RCC 7860 (cell line): ENCODE results near the gene FICD.
"Not testable (repeated sequence)": the region's sequence is repeated elsewhere in the genome, so short reads cannot be mapped to it uniquely, and the experiment has no call there.

ENCODE experiments used
- DNase-seq: peaks from one replicate; pipeline ENCODE4 v3.0.0-alpha.2; 2015; ENCODE audit warnings: low spot score
- FAIRE-seq: peaks from 2 replicates; lab custom pipeline; 2012; peaks lifted over from hg19 to GRCh38; lab: Jason Lieb, UNC

FICD gene

DNA sequence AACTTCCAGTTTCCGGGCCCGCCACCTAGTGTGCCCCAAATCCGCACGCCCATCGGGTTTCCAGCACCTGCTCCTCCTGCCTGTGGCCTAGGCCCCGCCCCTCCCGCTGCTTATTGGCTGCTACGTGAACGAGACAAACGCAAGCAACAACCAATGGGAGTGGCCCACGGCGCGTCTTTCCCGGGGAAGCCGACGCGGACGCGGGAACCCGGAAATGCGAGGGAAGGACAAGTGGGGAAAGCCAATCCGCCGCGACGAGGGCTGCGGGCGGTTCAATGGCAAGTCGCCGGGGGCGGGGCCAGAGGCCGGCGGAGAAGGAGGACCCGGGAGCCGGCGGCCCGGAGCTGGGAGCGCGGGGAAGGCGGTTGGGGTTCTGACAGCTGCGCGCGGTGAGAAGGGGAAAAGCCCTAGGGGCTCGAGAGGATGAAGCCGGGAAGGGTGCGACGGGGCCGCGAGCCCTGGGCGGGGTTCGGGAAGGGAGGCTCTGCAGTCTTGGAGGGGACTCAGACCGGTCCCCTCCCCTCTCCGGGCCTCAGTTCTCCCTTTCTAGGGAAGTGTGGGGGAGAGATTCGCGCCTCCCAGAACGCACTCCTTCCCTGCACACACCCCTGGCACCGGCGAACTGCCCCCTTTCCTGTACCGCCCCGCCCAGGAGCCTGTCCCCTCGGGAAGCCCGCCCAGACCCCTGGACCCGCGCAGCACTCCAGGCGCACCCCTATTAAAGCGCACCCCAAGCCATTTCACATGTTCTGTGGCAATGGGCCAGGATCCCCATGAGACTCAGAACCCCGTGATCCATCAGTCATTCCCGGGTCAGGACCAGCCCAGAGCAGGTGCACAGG, at the start of gene FICD:
Gene FICD, plus strand, starts transcription at position 305 of the 842 bp plus-strand sequence. CDS start 1,696 bp downstream, outside the sequence.
- peak; percentile 80 for FAIRE-seq
- peak; percentile 89 for DNase-seq

DNA sequence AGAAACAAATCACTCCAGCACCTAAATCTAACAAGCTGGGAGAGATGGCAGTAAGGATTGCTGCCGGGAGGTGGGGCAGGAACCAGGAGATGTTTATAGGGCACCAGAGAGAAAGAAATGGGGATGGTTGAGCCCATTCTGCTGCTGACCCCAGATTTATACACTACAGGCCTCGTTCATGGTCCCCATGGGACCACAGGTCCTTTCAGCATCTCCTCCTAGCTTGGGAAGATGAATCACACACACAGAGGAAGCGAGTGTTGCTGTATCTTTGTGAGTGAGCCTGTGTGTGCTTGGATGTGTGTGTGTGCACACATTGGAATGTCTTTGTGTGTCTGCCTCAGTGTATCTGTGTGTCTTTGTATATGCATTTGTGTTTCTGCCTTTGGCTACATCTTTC, 49.7 kb upstream of the FICD start:
- FAIRE-seq: no peak

DNA sequence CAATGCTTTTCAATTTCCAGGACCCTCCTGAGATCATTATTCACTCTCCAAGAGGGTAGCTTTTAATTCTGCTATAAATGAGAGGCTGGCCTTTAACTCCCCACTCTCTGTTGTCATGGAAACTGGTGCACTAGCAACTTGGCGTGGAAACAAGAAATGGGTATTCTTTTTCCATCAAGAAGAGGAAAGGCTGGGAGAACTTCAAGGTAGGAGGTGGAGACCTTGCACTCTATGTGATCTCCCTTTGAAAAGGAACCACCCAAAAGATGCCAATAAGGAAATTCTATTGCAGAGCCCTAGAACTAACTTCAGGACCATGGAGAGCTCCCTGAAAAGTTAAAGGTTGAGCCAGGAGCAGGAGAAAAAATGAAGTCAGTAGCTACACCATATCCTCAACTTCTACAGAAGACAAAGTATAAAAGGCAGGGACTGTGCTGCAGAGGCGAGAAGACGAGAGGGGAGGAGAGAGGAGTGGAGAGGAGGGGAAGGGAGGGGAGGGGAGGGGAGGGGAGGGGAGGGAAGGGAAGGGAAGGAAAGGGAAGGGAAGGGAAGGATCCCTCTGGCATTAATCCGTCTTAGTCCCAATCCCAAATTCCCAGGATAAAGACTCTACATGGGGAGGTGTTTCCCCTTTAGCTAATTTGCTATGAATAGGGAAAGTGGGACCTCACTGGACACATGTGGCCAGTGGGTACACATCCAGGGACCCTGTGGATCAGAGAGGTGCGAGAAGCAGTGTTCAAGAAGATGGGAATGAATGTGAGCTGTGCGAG, 46.7 kb upstream of the FICD start:
- no peak for DNase-seq
- no peak for FAIRE-seq

More for the DNA sequence above, 49.7 kb upstream of the FICD start:
- DNase-seq: no peak

DNA sequence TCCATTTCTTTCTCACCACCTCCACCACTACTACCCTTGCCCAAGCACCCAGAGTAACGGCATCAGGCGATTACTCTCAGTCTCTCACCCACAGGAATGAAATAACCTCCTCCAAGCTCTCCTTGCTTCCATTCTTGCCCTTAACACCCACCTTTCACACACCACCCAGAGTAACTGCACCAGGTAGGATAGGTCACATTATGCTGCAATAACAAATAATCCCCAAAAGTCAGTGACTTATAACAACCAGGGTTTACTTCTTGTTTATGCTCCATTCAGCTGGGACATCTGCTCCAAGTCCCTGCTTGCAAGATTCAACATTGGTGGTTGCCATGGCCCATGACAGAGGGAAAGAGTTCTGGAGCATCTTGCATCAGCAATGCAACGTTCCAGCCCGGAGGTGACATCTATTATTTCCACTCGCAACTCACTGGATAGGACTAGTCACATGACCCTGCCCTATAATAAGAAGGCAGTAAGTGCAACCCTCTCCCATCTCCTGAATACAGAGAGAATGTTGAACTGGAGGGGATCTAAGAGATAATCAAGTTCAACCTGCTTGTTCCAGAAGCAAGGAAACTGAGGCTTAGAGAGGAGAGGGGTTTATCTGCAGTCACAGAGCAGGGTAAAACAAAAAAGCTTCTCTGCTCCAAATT, 41.5 kb upstream of the FICD start:
- no peak for DNase-seq
- FAIRE-seq: no peak

DNA sequence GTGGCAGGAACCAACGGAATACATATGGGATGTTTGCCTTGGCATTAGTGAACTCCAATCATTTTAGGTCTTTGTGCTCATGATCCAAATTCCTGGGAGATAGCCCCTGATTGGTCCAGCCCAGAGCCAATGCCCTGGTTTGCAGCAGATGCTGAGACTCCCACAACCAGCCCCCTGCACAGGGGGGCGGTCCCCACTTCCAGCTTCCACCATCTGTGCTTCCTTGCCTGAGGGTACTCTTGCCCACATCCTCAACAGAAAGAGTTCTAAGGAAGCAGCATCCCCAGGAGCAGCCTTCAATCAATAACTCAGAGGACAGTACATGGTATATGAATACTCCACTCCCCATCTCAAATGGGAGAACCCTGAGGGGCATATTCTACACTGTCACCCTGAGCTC, 39.7 kb upstream of the FICD start:
- DNase-seq (no peak), FAIRE-seq (no peak)

DNA sequence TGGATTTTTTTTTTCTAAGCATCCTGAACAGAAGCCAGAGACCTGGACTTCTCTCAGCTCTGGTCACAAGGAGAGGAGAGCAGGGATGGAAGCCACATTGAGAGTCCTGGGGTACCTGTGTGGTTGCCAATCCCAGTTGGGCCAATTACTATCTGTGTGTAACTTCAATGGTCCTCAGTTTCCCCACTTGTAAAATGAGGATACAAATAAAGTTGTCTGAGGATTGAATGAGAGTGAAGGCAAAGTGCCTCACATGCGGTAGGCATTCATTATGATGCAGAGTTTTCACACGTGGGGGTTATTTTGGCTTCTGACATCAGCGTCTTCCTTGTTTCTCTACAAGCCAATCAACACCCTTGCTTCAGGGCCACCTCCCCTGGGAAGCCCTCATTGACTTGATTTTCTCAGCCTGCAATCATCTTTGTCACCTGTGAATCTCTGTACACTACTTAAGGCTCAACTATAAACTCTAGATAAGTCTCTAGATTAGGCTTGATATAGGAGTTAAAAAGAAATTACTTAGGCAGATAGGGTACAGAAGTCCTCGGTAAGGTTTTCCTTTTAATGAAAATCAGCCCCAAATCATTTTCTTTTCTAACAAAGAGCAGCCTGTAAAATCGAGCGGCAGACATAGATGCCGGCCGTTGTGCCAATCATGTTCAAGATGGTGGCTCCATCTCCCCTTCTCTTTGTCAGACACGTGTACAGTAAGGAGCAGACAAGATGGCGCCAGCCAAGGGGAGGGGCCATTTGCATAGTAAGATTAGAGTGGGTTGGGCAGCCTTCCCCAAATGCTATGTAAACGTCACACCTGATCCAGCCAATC, 37.8 kb upstream of the FICD start:
- no peak for FAIRE-seq
- no peak for DNase-seq

DNA sequence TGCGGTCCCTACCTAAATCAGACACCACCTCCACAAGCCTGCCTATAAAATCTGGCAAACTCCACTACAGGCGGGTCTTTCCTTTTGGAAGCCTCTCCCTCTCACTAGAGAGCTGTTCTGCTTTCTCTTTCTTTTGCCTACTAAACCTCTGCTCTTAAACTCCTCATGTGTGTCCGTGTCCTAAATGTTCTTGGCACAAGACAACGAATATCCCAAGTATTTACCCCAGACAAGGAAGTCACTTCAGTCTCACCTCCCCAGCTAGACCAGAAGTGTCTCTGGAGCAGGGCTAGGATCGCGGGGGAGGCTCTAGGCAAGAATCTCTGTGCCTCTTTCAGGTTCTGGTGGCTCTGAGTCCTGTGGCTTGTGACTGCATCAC, 37.2 kb upstream of the FICD start:
- no peak for DNase-seq
- FAIRE-seq: no peak

DNA sequence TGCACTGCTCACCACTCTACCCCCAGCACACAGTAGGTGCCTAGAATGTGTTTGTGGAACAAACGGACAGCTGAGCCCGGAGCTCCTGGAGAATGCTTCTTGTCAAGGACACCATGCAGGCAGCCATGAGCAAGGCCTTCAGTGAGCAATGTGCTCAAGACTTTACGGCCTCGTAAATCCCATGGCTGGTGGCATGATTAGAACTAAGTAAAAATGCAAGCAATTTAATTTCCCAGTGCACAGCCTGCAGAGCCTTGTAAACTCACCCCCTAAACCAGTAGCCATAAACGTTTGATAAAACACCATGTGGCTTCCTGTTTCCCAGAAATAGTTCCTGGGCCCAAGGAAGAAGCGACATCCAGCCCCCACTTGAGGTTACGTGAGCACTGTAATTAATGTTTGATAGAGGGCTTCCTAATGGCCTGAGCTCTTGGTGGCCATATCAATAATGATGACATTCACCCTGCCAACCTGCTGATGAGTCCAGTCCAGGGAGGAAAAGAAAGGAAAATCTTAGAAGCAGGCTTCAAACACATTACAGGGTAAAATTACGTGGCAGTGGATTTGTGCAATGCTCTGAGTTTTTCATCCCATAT, 36.4 kb upstream of the FICD start:
- no peak for FAIRE-seq
- no peak for DNase-seq

DNA sequence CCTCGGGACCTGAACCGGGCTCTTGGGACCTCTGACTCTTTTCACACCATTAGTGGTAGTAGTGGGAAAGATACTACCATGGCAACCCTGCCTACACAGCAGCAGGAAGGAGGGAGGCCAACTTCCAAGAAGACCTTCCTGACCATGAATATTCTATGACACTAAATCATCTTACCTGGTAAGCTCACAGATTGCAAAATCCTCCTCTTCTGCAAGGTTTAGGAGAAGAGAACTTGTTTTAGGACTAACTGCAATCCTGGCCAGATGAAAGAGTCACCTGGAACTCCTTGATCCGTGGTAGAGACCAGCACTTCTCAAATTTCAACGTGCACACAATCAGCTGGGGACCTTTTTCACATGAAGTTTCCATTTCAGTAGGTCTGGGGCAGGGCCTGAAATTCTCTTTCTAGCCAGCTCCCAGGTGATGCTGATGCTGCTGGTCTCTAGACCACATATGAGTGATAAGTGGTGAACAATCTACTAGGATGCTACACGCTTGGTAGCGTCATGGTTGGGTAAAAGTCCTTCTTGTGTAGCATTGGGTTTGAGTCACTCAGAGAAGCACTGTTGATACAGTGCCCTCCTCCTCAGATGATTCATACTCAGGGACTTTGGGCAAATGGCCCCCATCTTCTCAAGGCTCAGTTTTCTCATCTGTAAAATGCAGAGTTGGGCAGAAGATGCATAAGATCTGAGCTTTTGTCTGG, 35.6 kb upstream of the FICD start:
- DNase-seq (peak; percentile 91), FAIRE-seq (peak; percentile 90)

DNA sequence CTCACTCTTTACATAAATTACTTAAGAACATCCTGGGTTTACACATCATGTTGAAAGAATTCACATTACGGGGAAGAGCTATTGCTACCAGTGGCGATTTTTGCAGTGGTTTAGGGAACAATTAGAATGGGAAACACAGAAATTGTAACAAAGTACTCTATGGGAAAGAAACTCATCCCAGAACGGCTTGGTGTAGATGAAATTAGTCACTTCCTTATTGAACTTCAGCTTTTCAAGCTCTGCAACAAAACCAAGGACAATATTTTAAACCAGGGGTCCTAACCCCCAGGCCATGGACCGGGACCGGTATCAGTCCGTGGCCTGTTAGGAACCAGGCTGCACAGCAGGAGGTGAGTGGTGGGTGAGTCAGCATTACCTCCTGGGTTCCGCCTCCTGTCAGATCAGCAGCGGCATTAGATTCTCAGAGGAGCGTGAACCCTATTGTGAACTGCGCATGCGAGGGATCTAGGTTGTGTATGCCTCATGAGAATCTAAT, 32.3 kb upstream of the FICD start:
- FAIRE-seq: peak; percentile 93
- peak; percentile 78 for DNase-seq

DNA sequence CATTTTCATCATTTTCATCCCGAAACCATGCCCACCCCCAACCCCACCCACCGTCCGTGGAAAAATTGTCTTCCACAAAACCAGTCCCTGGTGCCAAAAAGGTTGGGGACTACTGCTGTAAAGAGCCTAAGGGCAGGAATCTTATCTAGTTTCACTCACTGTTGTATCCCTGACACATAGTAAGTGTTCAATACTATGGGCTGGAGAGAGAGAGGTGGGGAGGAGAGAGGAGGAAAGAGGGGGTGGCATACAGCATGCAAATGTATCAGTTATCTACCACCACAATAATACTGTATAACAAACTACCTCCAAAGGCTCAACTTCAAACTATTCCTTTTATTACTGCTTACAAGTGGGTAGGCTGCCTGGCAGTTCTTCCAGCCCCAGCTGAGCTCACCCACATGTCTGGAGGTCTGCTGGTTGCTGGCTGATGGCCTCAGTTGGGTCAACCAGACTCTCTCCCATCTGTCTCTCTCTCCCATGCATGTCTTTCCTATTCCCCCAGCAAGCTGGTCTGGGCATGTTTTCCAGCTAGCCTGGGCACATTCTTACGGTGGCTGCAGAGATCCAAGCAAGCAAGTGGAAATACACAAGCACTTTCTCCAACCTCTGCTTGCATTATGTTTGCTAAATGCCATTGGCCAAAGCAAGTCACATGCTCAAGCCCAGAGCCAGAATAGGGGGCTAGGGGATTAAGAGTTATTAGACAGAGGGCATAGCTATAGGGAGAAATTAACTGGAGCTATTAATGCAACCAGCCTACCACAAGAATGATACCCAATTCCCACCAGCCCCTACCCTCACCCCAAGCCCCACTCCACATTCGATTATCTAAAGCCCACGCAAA, 31.6 kb upstream of the FICD start:
- DNase-seq (no peak), FAIRE-seq (no peak)

DNA sequence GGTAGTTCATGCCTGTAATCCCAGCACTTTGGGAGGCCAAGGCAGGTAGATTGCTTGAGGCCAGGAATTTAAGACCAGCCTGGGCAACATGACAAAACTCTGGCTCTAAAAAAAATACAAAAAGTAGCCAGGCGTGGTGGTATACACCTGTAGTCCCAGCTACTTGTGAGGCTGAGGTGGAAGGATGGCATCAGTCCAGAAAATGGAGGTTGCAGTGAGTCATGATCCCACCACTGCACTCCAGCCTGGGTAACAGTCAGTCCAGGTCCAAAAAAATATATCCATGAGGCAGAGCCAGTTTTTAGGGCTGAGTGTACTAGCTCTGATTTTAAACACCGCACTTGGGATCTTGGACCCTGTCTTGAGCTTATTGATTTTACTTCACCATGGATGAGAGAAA, 30.6 kb upstream of the FICD start:
- FAIRE-seq: no peak
- DNase-seq: no peak

DNA sequence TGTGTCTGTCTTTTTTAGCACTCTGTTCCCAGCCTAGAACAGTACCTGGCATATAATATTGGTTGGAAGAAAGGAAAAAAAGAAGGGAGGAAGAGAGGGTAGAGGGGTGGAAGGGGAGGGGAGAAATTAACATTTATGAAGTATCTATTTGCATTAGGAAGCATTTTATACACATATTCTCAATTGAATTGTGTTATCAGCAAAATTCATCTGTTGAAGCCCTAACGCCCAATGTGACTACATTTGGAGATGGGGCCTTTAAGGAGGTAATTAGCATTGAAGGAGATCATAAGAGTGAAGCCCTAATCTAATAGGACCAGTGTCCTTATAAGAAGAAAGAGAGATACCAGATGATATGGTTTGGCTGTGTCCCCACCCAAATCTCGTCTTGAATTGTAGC, 30.2 kb upstream of the FICD start:
- no peak for DNase-seq
- no peak for FAIRE-seq

DNA sequence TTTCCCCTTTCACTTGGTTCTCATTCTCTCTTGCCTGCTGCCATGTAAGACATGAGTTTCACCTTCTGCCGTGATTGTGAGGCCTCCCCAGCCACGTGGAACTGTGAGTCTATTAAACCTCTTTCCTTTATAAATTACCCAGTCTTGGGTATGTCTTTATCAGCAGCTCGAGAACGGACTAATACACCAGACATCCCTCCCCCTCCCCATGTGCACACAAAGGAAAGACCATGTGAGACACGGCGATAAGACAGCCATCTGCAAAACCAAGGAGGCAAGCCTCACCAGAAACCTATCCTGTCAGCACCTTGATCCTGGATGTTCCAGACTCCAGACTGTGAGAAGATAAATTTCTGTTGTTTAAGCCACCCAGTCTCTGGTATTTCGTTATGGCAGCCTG, 29.7 kb upstream of the FICD start:
- not testable (repeated sequence) for DNase-seq

DNA sequence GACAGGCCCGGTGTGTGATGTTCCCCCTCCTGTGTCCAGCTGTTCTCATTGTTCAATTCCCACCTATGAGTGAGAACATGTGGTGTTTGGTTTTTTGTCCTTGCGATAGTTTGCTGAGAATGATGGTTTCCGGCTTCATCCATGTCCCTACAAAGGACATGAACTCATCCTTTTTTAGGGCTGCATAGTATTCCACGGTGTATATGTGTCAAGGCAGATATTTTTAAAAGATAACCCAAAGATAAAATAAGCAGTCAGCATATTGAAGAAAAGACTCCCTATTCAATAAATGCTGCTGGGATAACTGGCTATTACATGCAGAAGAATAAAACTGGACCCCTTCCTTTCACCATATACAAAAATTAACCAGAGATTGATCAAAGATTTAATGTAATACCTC, 28.0 kb upstream of the FICD start:
- not testable (repeated sequence) for FAIRE-seq, DNase-seq

More for the DNA sequence above, 29.7 kb upstream of the FICD start:
- FAIRE-seq: not testable (repeated sequence)

DNA sequence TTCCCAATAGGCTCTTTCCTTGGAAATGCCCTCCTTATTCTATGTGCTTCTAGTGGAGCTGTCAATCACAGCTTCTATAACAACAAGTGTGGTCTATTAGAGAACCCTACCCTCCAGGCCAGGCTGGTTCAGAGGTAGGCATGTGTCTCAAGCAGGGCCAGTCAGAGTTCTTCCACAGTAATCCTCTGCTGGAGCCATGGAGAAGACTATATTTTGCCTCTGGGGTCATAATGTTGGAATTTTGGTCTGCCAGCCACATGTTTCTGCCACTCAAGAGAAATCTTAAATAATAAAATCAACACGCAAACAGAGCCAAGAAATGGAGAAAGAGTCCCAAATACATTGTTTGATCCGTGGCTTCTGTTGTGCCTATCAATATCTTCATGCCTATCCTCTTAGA, 23.8 kb upstream of the FICD start:
- FAIRE-seq (no peak), DNase-seq (no peak)

DNA sequence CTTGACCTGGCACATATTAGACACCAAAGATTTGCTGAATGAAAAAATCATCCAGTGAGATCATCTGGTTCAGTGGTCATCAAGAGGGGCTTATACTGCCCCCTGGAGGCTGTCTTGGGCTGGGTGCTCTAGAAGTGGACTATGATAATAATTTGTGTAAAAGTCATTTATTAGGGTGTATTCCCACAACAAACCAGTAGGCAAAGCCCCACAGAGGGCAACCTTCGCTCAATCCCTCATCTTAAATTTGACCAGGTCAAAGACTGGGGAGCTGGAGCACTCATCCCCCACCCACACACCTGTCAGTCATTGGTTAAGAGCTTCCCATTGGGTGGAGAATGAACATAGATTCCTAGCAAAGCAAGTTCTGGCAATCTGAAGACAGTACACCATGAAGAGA, 20.0 kb upstream of the FICD start:
- peak; percentile 4 for DNase-seq
- FAIRE-seq: no peak

DNA sequence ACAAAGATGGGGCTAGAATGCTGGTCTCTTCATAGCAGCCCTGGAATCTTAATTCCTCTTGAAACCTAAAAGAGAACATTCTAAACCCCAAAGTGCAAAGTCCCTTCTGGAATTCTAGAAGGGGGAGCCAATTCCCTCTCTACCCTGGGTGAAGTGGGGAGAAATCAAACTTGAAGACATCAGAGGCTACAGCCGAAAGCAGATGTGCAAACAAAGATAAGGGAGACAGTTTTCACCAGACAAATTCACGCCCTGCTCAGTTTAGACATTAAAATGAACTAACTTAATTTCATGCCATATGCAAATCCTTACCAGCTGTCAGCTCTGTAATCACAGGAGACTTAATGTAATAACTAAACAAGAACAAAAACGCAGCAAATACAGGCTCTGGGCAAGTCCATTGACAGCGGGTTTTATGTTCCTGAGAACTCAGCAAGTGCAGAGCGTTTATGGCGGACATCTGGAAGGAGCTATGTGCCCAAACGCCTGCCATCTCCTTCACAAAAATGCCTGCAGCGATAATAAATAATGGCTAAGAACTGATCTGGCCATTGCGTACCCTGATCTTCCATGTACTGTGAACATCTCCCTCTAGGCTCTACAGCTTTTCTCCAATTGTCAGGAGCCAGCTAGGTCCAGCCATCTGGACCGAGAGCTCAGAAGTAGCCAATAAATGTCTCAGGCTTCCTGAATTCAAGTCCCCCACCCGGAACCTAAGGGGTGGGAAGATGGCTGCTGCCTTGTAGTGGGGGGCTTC, 19.1 kb upstream of the FICD start:
- DNase-seq (no peak), FAIRE-seq (no peak)
